ENCODE measurements around the gene MPL.

MPL gene

GRCh38 chr1:43306688-43307457 is 30.7 kb upstream of the MPL start:
- DNase-seq (ENCODE audit: low spot score) = no peak

- DNase-seq (ENCODE audit: low spot score) = no peak
Measured at GRCh38 chr1:43307458-43308158, 30.0 kb upstream of the MPL start.

GRCh38 chr1:43308635-43309404 is 28.8 kb upstream of the MPL start:
- DNase-seq (ENCODE audit: low spot score) = no peak

- DNase-seq (ENCODE audit: low spot score) = no peak
Measured at GRCh38 chr1:43309405-43310025, 28.1 kb upstream of the MPL start.

GRCh38 chr1:43311521-43311920 is 26.1 kb upstream of the MPL start:
- no peak for DNase-seq (ENCODE audit: low spot score)

GRCh38 chr1:43312212-43312623 is 25.4 kb upstream of the MPL start:
- no peak for DNase-seq (ENCODE audit: low spot score)

GRCh38 chr1:43312663-43313515 is 24.7 kb upstream of the MPL start:
- no peak for DNase-seq (ENCODE audit: low spot score)

GRCh38 chr1:43313771-43314170 is 23.8 kb upstream of the MPL start:
- DNase-seq (ENCODE audit: low spot score) = no peak

- DNase-seq (ENCODE audit: low spot score) = no peak
Measured at GRCh38 chr1:43314233-43314632, 23.4 kb upstream of the MPL start.

- DNase-seq (ENCODE audit: low spot score) = no peak
Measured at GRCh38 chr1:43315481-43315880, 22.1 kb upstream of the MPL start.

GRCh38 chr1:43315963-43316737 is 21.5 kb upstream of the MPL start:
- DNase-seq (ENCODE audit: low spot score) = no peak

GRCh38 chr1:43316738-43317520 is 20.7 kb upstream of the MPL start:
- no peak for DNase-seq (ENCODE audit: low spot score)

GRCh38 chr1:43317817-43318471 is 19.7 kb upstream of the MPL start:
- DNase-seq (ENCODE audit: low spot score) = no peak

GRCh38 chr1:43318831-43319230 is 18.8 kb upstream of the MPL start:
- DNase-seq (ENCODE audit: low spot score) = no peak

- no peak for DNase-seq (ENCODE audit: low spot score)
Measured at GRCh38 chr1:43319288-43319687, 18.3 kb upstream of the MPL start.

- no peak for DNase-seq (ENCODE audit: low spot score)
Measured at GRCh38 chr1:43319766-43320165, 17.9 kb upstream of the MPL start.

GRCh38 chr1:43321331-43321891 is 16.2 kb upstream of the MPL start:
- no peak for DNase-seq (ENCODE audit: low spot score)

- no peak for DNase-seq (ENCODE audit: low spot score)
Measured at GRCh38 chr1:43322506-43322905, 15.1 kb upstream of the MPL start.

GRCh38 chr1:43324810-43325209 is 12.8 kb upstream of the MPL start:
- DNase-seq (ENCODE audit: low spot score) = no peak

Measured in HuH-7 (cell line).